ENCODE data around the gene DPP6.

- TF ChIP-seq CTCF (optimal IDR thresholded peaks at IDR 0.05 in 1 of 3, IDR thresholded peaks at IDR 0.05 in 1 of 3, conservative IDR thresholded peaks at IDR 0.05 in 1 of 3; ENCODE audit: extremely low read depth in 1 of 3, insufficient read depth in 2 of 3, low read length in 3 of 3) (no peak), EZH2 (IDR thresholded peaks at IDR 0.05; ENCODE audit: low read length) (no peak)
Observed at GRCh38 chr7:154898973-154899855, 847.0 kb downstream of the DPP6 start.

All from keratinocyte (primary cell).